H1 (cell line): Measurements from ENCODE around the gene TMEM200B. TPM values are rescaled to one million over a fixed set of nuclear protein-coding genes. Genes with fewer than 3 reads are reported as not detected.

Source experiments
- FOSL1 ChIP-seq: IDR thresholded peaks from 2 replicates; pipeline ENCODE4 v1.6.1; 2011; ENCODE audit warnings: mild to moderate bottlenecking, low read depth, low read length, moderate library complexity; ENCODE audit not compliant: insufficient read depth
- SIX5 ChIP-seq: IDR thresholded peaks from 2 replicates; pipeline ENCODE4 v1.6.1; 2011; ENCODE audit warnings: mild to moderate bottlenecking, low read depth, low read length
- polyA plus RNA-seq, 7 experiments: library from polyadenylated mRNA; depleted of rRNA in 3 of 7; stranded (reverse) in 5 of 7; unstranded in 2 of 7; fragments of >200 nt in 5 of 7; fragments of 200-250 nt in 2 of 7; gene quantifications; 1 replicate in 5 of 7; 2 replicates in 1 of 7; 4 replicates in 1 of 7; pipeline versions ENCODE4 v1.2.1 to v1.2.3, GENCODE V29; 2011 to 2013; ENCODE audit warnings: missing spikeins in 2 of 7, mixed read lengths in 2 of 7
- small RNA-seq: library from polyadenylated mRNA; stranded (forward); fragments of <200 nt; extraction: miRNeasy Mini kit (QIAGEN cat#:217004); gene quantifications from one replicate; pipeline ENCODE3, GENCODE V24; 2013; ENCODE audit not compliant: insufficient read depth
- total RNA-seq: library from RNA; stranded (reverse); fragmentation: NEBNext Ultra II Directional; extraction: Animal tissue kit (Norgen Biotek cat#: 25700); gene quantifications from 2 replicates; pipeline ENCODE4 v1.2.1, GENCODE V29; 2021
- TF ChIP-seq, protein P1 (sequence below): IDR thresholded peaks from 2 replicates; pipeline ENCODE4 v1.6.1; 2011; ENCODE audit warnings: low read depth, mild to moderate bottlenecking, low read length; ENCODE audit not compliant: insufficient read depth
- TF ChIP-seq, protein P2 (sequence below): IDR thresholded peaks from 2 replicates; pipeline ENCODE4 v1.6.1; 2012; ENCODE audit warnings: inconsistent platforms

TMEM200B gene
- total and polyA plus RNA-seq, 2 of the 8 experiments (the other 6 are each of a cell fraction or from before 2014, with no cell fraction given) = 4.9 to 11.0 TPM

DNA sequence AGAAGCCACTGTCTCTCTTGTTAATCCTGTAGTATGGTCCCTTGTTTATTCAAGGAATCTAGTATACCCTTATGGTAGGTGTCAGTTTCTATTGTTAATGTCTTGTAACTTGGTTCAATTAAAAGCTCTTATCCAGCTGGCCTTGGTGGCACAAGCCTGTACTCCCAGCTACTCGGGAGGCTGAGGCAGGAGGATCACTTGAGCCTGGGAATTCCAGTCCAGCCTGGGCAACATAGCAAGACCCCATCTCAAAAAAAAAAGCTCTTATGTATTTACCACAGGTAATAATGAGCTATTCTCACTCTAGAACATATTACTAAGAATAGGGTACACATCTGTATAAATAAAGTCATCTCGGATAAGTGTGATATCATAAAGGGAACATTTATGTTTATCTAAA lies 46.5 kb downstream of the TMEM200B start (continued):
- no peak for TF ChIP-seq SIX5
- no peak for TF ChIP-seq FOSL1
- TF ChIP-seq, protein P1, sequence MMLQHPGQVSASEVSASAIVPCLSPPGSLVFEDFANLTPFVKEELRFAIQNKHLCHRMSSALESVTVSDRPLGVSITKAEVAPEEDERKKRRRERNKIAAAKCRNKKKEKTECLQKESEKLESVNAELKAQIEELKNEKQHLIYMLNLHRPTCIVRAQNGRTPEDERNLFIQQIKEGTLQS = no peak
- TF ChIP-seq, protein P2, sequence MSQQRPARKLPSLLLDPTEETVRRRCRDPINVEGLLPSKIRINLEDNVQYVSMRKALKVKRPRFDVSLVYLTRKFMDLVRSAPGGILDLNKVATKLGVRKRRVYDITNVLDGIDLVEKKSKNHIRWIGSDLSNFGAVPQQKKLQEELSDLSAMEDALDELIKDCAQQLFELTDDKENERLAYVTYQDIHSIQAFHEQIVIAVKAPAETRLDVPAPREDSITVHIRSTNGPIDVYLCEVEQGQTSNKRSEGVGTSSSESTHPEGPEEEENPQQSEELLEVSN = no peak

Small RNA genes lying within 50 kb of the gene (small RNA-seq; reads per million reads assigned to genes)
- not detected for gene RF02271

Other genes with a start within 250 kb of the TMEM200B start
- gene EPB41, start 209.3 kb downstream of the TMEM200B start, total RNA-seq = 106 and 109 TPM in 2 replicates
- gene EPB41, start 209.3 kb downstream of the TMEM200B start, polyA plus RNA-seq (2011; rRNA removed) = 35.5 and 36.7 TPM in 2 replicates
- gene SRSF4, start 58.0 kb upstream of the TMEM200B start, total RNA-seq = 83.5 and 86.5 TPM in 2 replicates
- 32.0 and 34.9 TPM in 2 replicates for gene SRSF4, start 58.0 kb upstream of the TMEM200B start, polyA plus RNA-seq (2011; rRNA removed)
- gene MECR, start 107.0 kb upstream of the TMEM200B start, total RNA-seq = 24.4 and 26.5 TPM in 2 replicates
- 24.2 and 28.2 TPM in 2 replicates for gene MECR, start 107.0 kb upstream of the TMEM200B start, polyA plus RNA-seq (2011; rRNA removed)
- 41.8 and 55.3 TPM in 2 replicates for gene PTPRU, start 112.6 kb upstream of the TMEM200B start, total RNA-seq
- 33.8 and 57.0 TPM in 2 replicates for gene PTPRU, start 112.6 kb upstream of the TMEM200B start, polyA plus RNA-seq (2011; rRNA removed)